WTC11 (cell line): Measurements from ENCODE around the gene SLC5A12. TPM values are rescaled to one million over a fixed set of nuclear protein-coding genes. Genes with fewer than 3 reads are reported as not detected.

Experiments
- ATAC-seq: fragments of 200-7000 bp; cut with Tn5 transposase; 2 replicates; pipeline ENCODE4 v1.10.0; 2021; ENCODE audit warnings: mild to moderate bottlenecking, moderate library complexity
- CTCF ChIA-PET: fragments of 300-600 bp; sonication (Branson Sonifier 250); formaldehyde crosslinking; loops from one replicate; lab custom pipeline; 2021; ENCODE audit warnings: antibody characterized with exemption; lab: Charles Lee
- POLR2A ChIA-PET: fragments of 350-600 bp; sonication (Branson Sonifier 250); formaldehyde crosslinking; loops from one replicate; lab custom pipeline; 2021; ENCODE audit warnings: antibody characterized with exemption; lab: Charles Lee
- DNase-seq: peaks from one replicate; pipeline ENCODE4 v3.0.0; 2021; ENCODE audit warnings: low spot score
- H3K27ac Mint-ChIP-seq: 2 replicates; pipeline ENCODE4 v1.8.0; 2021; ENCODE audit warnings: mixed read lengths
- H3K27me3 Mint-ChIP-seq: 2 replicates; pipeline ENCODE4 v1.8.0; 2021; ENCODE audit warnings: low read depth, mild to moderate bottlenecking, moderate library complexity, mixed read lengths
- H3K36me3 Mint-ChIP-seq: 2 replicates; pipeline ENCODE4 v1.8.0; 2021; ENCODE audit warnings: mixed read lengths
- H3K4me1 Mint-ChIP-seq: 2 replicates; pipeline ENCODE4 v1.8.0; 2022; ENCODE audit warnings: mixed read lengths
- H3K4me3 Mint-ChIP-seq: 2 replicates; pipeline ENCODE4 v1.8.0; 2021; ENCODE audit warnings: mild to moderate bottlenecking, moderate library complexity, mixed read lengths
- H3K9me3 Mint-ChIP-seq: 2 replicates; pipeline ENCODE4 v1.8.0; 2021; ENCODE audit warnings: mixed read lengths
- AR ChIP-seq: fragments of 250-450 bp; sonication (Bioruptor Pico); IDR thresholded peaks from 2 replicates; pipeline ENCODE4 v1.9.0; 2021; ENCODE audit warnings: mild to moderate bottlenecking
- CDX4 ChIP-seq: fragments of 250-450 bp; sonication (Bioruptor Pico); IDR thresholded peaks from 2 replicates; pipeline ENCODE4 v1.9.0; 2021; ENCODE audit warnings: moderate library complexity, mild to moderate bottlenecking, inconsistent platforms, borderline replicate concordance
- CREB1 ChIP-seq: sonication (generic); formaldehyde crosslinking; IDR thresholded peaks from 2 replicates; pipeline ENCODE4 v1.8.0; 2023; ENCODE audit warnings: mild to moderate bottlenecking, missing genetic modification reagents
- FOXJ3 ChIP-seq: sonication (generic); formaldehyde crosslinking; IDR thresholded peaks from 2 replicates; pipeline ENCODE4 v1.9.0; 2021; ENCODE audit warnings: missing genetic modification reagents, mild to moderate bottlenecking, borderline replicate concordance
- KAT7 ChIP-seq: sonication (generic); formaldehyde crosslinking; IDR thresholded peaks from 2 replicates; pipeline ENCODE4 v1.8.1; 2023; ENCODE audit warnings: missing genetic modification reagents, mild to moderate bottlenecking, borderline replicate concordance
- PRDM15 ChIP-seq: sonication (generic); formaldehyde crosslinking; IDR thresholded peaks from 2 replicates; pipeline ENCODE4 v1.8.0; 2022; ENCODE audit warnings: missing genetic modification reagents
- SMAD3 ChIP-seq: sonication (generic); formaldehyde crosslinking; IDR thresholded peaks from 2 replicates; pipeline ENCODE4 v1.8.0; 2022; ENCODE audit warnings: missing genetic modification reagents, mild to moderate bottlenecking, borderline replicate concordance
- SOX15 ChIP-seq: fragments of 250-450 bp; sonication (Bioruptor Pico); IDR thresholded peaks from 2 replicates; pipeline ENCODE4 v1.9.0; 2021; ENCODE audit warnings: mild to moderate bottlenecking
- TCF7 ChIP-seq: sonication (generic); formaldehyde crosslinking; IDR thresholded peaks from 2 replicates; pipeline ENCODE4 v1.8.0; 2022; ENCODE audit warnings: mild to moderate bottlenecking, low read depth, missing genetic modification reagents, moderate library complexity
- USF1 ChIP-seq: sonication (generic); formaldehyde crosslinking; IDR thresholded peaks from 2 replicates; pipeline ENCODE4 v1.8.0; 2022; ENCODE audit warnings: mild to moderate bottlenecking, missing genetic modification reagents
- ZNF219 ChIP-seq: sonication (generic); formaldehyde crosslinking; IDR thresholded peaks from 2 replicates; pipeline ENCODE4 v1.8.0; 2023; ENCODE audit warnings: missing genetic modification reagents, mild to moderate bottlenecking, borderline replicate concordance
- ZNF416 ChIP-seq: fragments of 250-450 bp; sonication (Bioruptor Pico); IDR thresholded peaks from 2 replicates; pipeline ENCODE4 v1.9.0; 2021; ENCODE audit warnings: mild to moderate bottlenecking, inconsistent platforms
- ZNF425 ChIP-seq: fragments of 250-450 bp; sonication (Bioruptor Pico); conservative IDR thresholded peaks from 2 replicates; pipeline ENCODE4 v1.9.0; 2021; ENCODE audit warnings: mild to moderate bottlenecking
- ZNF512 ChIP-seq: sonication (generic); formaldehyde crosslinking; IDR thresholded peaks from 2 replicates; pipeline ENCODE4 v1.8.1; 2022; ENCODE audit warnings: missing genetic modification reagents, borderline replicate concordance
- total RNA-seq: library from RNA; stranded (reverse); gene quantifications from 3 replicates; pipeline ENCODE4 v1.2.3, GENCODE V29; 2021

Gene SLC5A12
- total RNA-seq, 1 experiment from 2014 or later: 1.9 TPM

GRCh38 chr11:26702406-26702805, 19.5 kb downstream of the SLC5A12 start (continued):
- TF ChIP-seq PRDM15 (CRISPR knock-in tag) (no peak), TCF7 (CRISPR knock-in tag) (no peak), CREB1 (CRISPR knock-in tag) (no peak)

GRCh38 chr11:26700574-26701235, 21.2 kb downstream of the SLC5A12 start:
- no peak for TF ChIP-seq FOXJ3
- TF ChIP-seq SMAD3 (CRISPR knock-in tag): no peak
- TF ChIP-seq ZNF425 (CRISPR knock-in tag): no peak
- TF ChIP-seq CDX4 (CRISPR knock-in tag): no peak
- TF ChIP-seq ZNF512 (CRISPR knock-in tag): no peak
- no peak for TF ChIP-seq AR (CRISPR knock-in tag)
- no peak for TF ChIP-seq ZNF416 (CRISPR knock-in tag)
- no peak for TF ChIP-seq ZNF219 (CRISPR knock-in tag)
- TF ChIP-seq SOX15 (CRISPR knock-in tag): no peak
- TF ChIP-seq USF1 (CRISPR knock-in tag): no peak
- no peak for TF ChIP-seq KAT7
- TF ChIP-seq, all 79 proteins: peak for 0
- CTCF ChIA-PET: no interaction called here
- no peaks in the 10 kb centered on the region for H3K36me3 Mint-ChIP-seq
- ATAC-seq: no peak
- no peaks in the 10 kb centered on the region for H3K27me3 Mint-ChIP-seq
- no peak for DNase-seq
- no peak overlapping the region for H3K4me3 Mint-ChIP-seq
- POLR2A ChIA-PET: no interaction called here
- peaks cover 12% of the 10 kb centered on the region for H3K4me1 Mint-ChIP-seq
- no peak overlapping the region for H3K27ac Mint-ChIP-seq
- no peaks in the 10 kb centered on the region for H3K9me3 Mint-ChIP-seq
